ENCODE data around the gene ANKRD23. TPM values are rescaled to one million over a fixed set of nuclear protein-coding genes. Genes with fewer than 3 reads are reported as not detected.
"Not testable (repeated sequence)": the region's sequence is repeated elsewhere in the genome, so short reads cannot be mapped to it uniquely, and the experiment has no call there.

Gene ANKRD23
- total RNA-seq (2014; rRNA removed; shearing (Covaris generic)) = 0.84 and 1.8 TPM in 2 replicates

DNA sequence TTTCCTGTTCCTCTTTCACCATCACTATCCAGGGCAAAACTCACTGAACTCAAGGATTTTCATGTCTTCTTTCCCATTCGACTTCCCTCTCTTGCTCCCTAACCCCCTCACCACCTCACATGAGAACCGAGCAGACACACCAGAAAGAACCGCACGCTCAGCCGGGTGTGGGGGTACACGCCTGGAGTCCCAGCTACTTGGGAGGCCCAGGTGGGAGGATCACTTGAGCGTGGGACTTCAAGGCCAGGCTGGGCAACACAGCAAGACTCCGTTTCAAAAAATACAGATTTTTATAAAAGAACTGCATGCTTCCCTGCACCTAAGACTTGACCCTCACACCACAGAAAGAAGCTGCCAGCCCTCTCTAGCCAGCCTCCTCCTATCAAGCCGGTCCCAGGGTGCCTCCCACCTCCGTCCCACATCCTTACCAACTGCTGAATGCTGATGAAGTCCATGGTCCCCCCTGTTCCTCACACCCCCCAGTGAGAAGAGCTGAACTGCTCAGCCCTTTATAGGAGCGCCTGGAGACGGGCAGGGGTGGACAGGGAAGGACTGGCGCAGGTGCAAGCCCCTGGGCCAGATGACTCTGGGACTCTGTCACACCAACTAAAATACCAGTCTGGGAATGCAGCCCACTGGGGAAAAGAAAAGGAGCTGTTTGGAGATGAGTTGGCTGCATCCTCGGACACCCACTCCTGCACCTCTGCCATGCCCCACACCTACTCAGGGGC, at the start of gene ANKRD23:
ANKRD23 (minus strand) TSS at position 484 of the 731 bp plus-strand sequence; CDS start at position 455, 29 bp downstream.
- DNase-seq (ENCODE audit: low read depth) = no peak

DNA sequence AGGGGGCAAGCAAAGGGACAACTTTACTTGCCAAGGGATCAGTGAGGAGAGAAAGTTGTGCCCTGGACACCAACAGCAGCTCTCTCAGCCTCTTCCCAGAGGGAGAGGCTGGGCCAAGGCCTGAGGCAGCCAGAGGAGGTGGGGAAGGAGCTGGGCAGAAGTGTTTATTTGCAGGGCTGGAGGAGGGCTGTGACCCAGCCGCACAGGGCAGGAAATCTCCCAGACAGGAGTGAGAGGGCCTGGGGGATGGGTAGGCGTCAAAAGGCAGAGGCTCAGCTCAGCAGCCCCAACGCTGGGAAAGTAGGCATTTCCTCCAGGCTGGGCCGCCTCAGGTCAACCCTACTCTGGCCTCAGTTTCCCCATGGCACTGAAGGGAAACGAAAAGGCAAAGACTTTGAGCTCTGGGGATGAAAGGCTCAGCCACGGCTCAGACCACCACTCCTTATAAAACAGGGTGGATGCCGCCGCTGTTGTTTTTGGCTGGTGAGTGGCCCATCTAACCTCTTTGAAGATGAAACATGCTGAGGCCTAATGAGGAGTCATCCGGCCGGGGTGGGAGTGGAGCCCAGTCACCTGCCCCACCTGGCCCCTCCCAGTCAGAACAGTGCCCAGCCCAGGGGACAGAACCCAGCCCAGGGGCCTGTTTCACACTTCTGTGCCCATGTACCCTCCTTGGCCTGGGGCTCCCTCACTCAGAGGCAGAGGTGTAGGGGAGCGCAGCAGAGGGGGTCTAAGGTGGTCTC, 47.9 kb upstream of the ANKRD23 start:
- peak; percentile 73 for DNase-seq (ENCODE audit: low read depth)

DNA sequence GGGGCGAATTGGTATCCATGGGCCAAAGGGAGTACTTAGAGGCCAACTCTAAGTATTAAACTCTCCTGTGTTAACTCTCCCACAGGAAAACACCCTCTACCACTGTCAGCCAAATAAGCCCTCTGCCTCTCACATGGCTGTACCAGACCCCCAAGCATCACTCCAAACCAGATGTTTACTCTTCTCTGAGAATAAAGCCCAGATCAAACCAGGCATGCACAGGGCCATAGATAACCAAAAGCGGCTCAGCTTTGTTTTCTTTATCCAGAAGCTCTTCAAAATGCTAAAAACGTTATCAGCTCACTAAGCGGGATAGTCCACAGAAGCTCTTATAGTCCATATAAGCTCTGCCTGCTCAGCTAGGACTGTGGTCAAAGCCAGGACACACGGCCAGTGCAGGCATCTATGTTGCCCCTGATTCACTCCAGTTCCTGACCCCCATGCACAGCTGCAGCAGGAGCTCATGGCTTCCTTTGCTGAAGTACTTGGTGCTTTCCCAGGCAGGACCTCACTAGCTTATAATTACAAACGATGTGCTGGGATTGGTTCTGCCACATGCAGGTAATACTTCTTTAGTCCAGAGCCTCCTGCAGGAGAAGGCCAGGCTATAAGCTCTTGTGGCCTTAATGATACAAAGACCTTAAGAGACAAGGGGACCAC, 47.0 kb upstream of the ANKRD23 start:
- no peak for DNase-seq (ENCODE audit: low read depth)

DNA sequence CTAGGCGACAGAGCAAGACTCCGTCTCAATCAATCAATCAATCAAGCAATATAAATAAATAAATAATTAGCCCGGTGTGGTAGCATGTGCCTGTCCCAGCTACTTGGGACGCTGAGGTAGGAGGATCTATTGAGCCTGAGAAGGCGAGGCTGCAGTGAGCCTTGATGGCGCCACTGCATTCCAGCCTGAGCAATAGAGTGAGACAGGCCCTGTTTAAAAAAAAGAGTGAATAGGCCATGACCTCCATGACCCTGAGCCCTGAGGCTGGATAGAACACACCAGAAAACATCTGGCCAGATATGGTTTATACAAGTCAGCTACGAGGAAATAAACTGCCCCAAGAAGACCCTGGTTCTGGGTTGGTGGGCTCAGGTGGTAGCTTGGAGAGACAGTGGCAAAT, 46.4 kb upstream of the ANKRD23 start:
- no peak for DNase-seq (ENCODE audit: low read depth)

DNA sequence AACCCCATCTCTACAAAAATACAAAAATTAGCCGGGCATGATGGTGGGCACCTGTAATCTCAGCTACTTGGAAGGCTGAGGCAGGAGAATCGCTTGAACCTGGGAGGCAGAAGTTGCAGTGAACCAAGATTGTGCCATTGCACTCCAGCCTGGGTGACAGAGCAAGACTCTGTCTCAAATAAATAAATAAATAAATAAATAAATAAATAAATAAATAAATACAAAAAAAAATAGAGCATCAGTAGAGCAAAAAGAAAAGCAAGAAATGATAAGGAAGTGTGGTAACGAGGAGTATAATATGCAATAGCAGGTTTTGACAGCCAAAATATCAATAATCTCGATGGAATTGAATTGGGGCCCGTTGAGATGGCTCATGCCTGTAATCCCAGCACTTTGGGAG, 45.7 kb upstream of the ANKRD23 start:
- DNase-seq (ENCODE audit: low read depth) = not testable (repeated sequence)

DNA sequence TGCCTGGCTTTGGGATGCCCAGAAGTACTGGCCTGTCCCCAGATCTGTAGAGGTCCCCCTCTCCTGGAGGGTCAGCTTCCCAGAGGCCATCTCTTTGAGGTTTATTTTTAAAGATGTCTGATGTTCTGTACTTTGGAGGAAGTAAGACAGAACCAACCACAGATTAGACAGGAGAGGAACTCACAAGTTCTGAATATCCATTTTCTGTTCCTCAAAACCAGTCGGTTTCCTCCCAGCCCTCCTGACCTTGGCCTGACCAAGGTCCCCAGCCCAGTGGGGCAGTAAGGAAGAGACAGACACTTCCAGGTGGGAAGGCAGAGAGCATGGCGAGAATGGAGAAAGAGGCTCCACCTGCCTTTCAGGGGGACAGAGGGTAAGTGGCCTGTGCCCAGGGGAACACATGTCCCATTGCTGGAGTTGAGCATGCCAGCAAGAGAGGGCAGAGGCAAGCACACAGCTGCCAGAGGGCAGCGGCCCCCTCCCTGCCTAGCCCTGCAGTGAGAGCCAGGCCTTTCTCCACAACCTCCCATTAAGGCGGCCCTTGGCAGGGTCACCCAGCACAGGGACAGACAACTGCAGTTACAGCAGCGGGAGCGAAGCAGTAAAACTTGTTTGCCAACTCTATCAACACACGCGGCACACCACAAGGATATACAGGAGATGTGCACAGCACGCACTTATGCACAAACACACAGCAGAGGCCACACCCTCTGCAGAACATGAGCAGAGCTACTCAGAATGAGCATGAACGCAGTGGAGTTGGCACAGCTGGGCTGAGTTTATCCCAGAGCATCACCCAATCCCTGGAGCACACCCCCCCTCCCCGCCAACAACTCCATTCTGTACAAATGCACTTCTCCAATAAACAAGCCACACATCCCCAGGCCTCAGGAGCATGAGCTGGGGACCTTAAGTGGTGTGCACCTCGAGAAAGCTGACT, 44.5 kb upstream of the ANKRD23 start:
- no peak for DNase-seq (ENCODE audit: low read depth)

DNA sequence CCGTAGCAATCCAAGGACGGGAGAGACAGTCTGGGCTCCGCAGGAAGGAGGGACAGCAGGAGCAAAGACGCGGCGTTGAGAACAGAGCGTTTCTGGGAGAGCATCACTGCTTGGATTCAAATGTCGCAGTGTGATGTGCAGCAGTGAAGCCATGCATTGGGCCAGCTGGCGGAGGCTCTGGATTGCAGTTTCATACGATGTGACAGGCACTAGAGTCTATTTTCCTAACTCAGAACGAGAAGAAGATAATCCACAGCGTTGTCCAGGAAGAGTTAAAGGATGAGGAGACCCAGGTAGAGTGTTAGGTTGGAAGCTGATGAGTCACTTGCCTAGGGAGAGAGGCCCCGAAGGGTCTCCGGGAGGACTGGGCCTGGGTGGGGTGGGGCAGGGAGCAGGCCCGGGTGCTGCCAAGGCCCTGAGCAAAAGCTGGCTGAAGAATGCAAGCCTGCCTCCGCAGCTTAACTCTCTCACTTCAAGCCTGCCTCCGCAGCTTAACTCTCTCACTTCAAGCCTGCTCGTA, 43.7 kb upstream of the ANKRD23 start:
- DNase-seq (ENCODE audit: low read depth) = no peak

DNA sequence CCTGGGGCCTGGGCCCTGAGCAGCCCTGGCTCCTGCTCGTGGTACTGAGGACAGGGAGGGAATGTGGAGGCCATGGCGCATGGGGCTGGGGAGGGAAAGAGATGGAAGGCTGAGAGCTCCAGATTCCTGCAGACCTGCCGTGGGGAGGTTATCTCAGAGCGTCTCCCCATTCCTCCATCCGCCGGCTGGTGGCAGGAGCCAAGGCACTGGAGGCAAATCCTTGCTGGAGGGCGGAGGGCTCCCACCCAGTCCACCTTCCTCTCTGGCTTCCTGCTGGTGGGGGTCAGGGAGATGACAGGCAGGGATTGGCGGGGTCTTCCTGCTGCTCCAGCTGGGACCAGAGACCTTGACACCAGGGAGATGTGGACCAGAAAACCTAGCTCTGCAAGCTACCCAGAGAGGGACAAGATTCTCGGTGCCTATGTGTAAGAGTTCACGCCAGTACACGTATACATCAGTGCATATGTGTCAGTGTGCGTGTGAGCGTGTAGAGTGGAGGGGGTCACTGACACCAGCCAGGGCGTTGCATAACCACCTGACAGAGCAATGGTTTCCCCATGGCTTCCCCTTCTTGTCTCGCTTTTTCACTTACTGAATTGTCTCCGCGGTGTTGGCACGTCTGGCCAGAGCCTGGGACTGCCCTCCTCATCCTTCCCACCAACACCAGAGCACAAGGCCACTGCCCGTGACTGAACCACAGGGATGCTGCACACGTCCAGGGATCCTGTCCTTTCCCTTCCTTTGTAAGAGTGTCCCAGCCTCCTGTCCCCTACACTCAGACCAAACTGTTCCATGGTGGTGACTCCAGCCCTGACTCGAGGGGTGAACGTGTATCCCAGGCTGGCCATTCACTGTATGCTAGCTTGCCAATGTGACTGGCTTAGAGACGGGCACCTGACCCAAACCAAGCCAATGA, 41.9 kb upstream of the ANKRD23 start:
- DNase-seq (ENCODE audit: low read depth) = no peak

DNA sequence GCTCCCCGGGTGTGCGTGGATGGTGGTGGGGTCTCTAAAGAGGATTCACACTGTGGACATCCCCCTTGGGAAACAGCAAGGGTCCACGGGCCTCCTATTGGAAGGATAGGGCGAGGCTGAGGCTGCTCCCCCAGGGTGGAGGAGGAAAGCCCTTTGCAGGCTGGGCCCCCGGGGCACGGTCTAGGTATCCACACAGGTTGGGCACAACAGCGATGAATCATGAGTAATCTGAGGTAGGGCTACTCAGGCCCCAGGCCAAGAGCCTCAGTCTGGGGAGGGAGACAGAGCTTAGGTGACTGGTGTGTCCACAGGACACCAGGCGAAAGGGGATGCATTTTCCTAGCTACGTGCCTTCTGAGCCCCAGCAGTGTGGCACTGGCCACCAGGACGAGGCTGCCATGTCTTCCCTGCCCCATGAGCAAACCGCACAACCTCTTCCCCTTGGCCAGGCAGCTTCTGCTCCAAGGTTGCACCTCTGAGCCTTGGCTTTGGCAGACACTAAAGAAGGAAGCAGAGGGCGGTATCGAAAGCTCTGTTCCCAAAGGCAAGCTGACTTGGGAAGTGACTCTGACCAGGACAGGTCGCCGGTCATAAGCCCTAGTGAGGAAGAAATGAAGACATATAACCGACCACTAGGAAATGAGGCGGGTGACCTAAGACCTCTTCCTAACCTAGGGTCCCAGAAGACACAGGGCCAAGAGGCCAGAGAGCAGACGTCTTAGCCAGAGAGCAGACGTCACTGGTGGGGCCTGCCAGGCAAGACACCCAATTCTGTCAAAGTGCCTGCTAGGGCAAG, 40.7 kb upstream of the ANKRD23 start:
- no peak for DNase-seq (ENCODE audit: low read depth)

DNA sequence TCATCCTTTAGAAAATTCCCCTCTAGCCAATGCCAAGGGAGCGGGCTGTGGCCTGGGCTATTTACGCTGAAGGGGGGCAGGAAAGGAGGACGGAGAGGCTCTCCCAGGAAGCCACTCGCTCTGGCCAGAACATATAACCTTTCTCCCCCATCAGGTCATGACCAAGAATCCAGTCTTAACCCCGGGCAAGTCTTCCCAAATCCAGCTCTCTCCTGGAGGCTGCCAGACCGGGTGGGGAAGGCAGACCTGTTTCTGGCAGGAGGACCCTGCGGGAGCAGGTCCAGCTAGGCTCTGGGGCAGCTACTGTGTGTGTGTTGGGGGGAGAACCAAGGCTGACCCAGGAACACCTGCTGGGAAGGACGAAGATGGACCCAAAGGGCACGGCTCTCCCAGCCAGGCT, 39.5 kb upstream of the ANKRD23 start:
- no peak for DNase-seq (ENCODE audit: low read depth)

DNA sequence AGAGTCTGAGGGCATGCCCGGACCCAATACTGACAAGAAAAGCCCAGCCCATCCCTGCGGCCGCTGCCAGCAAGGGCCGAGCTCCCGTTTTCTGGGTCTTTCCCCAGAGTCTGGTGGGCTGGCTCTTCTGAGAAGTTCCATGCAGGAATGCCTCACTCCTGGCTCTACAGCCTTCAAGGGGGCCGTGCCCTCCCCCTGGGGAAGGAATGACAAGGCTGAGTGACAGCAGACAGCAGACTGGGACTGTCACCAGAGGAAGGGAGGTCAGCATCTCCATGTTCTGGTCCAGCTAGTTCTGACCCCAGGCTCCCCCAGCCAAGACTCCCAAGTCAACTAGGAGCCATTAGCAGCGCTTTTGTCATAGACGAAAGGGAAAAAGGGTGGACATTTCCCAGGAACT, 39.1 kb upstream of the ANKRD23 start:
- no peak for DNase-seq (ENCODE audit: low read depth)

DNA sequence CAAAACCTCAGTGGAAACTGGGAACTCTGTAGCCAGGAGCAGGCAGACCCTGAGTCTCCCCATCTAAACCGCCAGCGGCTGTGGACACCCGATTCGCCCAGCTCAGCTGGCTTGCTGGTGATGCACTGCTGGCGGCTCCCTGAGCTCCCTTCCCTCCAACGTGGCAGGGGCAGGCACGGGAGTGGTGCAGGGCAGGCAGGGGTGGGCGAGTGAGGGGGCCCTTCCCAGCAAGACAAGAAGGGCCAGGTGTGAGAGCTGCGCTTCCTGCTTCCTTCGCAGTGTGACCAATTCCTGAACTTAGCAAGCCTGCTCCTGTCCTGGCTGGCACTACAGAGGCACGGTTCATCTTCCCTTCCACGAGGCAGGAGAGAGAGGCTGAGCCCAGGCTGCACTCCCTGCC, 38.4 kb upstream of the ANKRD23 start:
- DNase-seq (ENCODE audit: low read depth) = no peak

DNA sequence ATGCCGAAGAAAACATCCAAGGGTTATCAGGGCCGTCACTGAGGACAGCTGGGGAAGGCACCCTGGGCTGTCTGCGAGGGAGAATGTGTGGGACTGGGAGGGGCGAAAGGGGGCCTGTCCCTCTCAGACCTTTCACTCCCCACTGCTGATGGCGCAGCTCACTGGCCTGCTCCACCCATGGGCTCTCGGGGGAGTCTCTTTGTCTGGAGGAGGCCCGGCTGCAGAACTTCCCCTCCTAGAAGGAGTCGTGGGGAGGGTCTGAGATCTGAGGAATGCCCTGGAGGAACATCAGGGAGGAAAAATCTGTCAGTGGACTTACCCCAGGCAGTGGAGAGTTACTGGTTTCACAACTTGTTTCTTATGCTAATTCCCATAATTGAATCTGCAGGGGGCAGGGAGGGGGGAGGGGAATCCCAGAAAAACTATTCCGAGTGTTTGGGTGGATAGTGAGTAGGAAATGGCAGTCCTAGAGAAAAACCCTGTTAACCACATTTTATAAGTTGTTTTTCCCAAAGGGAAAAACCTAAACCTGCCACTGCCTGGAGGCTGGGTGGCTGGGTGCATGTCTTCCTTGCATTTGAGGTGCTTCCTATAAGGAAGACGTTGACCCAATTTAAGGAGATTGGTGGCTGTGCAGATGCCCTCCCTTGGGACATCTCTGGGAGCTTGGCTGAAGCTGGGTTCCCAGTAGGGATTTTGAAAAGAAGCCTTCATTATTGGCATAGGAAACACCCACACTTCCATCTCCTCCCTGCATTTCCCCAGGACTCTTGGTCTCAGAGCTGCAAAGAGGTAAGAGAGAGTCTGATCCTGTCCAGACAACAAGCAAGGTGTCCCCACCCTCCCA, 37.8 kb upstream of the ANKRD23 start:
- peak; percentile 54 for DNase-seq (ENCODE audit: low read depth)

DNA sequence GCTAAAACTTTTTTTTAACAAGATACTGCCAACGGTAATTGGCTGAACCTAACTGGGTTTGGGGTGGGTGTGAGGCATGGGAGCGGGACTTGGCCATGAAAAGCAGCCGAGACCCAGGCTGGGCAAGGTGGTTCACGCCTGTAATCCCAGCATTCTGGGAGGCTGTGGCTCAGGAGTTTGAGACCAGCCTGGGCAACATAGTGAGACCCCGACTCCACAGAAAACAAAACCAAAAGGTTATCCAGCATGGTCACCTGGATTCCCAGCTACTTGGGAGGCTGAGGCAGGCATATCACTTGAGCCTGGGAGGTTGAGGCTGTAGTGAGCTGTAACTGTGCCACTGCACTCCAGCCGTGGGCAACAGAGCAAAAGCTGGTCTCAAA, 37.1 kb upstream of the ANKRD23 start:
- DNase-seq (ENCODE audit: low read depth) = no peak

DNA sequence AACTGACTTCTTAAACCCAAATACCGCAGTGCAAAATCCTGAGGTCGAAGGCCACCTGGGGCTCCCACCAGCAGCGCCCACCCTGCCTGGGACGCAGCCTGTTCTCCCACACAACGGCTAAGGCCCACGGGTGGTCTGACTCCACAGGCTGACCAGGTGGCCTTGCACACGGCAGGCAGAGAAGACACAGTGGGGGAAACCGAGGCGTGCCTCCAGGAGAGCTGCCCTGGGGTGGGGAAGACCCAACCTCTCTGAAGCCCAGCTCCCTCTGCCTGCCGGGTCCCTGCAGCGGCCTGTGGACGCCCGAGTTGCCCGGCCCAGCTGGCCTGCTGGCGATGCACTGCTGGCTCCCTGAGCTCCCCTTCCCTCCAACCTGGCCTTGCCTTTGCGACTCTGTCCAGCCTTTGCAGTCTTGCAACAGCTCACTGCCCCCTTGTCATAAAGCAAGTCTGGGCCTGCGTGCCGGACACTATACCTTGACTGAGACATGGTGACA, 35.8 kb upstream of the ANKRD23 start:
- DNase-seq (ENCODE audit: low read depth) = no peak

DNA sequence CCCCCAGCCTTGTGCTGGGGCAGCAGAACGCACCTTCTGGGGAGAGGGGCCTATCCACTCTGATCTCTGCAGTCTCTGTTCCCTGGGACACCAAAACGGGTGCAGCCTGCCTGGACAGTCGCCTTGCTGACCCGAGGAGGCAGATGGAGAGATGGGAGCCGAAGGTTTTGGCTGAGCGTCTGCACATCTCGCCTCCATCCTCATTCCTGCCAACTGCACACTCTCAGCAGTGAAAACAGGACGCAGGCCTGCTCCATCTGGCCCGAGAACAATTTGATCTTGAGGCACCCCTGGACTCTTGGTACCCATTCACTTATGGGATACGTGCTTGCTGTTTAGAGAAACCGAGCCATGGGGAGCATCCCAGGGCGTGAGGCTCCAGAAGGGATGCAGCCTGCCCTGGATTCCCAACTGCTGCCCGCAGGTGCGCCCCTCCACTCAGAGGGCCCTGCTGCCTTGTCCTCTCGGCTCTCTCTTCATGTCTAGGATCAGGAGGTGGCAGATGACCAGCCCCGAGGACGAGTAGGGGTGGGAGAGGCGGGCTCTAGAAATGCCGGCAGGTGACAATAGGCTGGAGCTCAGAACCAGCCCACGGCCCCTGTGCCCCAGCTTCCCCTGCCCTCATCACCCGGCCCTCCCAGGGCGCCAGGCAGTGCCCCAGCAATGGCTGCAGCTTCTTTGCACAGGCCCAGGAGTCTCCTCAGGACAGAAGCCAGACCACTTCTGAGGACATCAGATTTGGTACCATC, 35.1 kb upstream of the ANKRD23 start:
- no peak for DNase-seq (ENCODE audit: low read depth)

DNA sequence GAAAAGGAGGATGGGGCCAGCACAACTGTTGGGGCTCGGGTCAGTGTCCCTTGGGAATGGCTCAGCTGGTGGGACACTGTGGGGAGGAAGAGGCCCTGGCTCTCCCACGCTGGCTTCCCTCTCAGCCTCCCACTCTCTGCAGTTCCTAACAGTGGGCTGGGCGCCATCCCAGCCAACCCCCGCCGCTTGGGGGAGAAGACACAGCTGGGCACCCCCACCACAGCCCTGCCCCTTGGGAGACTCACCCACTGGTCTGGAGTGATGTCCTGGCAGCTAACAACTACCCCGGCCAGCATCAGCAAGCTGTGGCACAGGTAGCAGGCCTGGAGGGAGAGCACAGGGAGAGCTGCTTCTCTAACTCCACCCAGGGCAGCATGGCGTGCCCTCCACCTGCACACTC, 34.4 kb upstream of the ANKRD23 start:
- peak; percentile 74 for DNase-seq (ENCODE audit: low read depth)

Measured in RPMI7951 (cell line).